Activated B cell treated with CpG ODN at 0.5 μM for 24 hours (primary cell): ENCODE measurements around the gene FAM209B. TPM values are rescaled to one million over a fixed set of nuclear protein-coding genes. Genes with fewer than 3 reads are reported as not detected.

Experiments used
- ATAC-seq: fragments of 200-7000 bp; cut with Tn5 transposase; one replicate; pipeline ENCODE4 v1.10.0; 2021; ENCODE audit warnings: low read depth, mild to moderate bottlenecking, moderate library complexity
- CTCF ChIA-PET: fragments of 350-600 bp; sonication (Branson Sonifier 250); formaldehyde crosslinking; loops from one replicate; lab custom pipeline; 2021; ENCODE audit warnings: antibody characterized with exemption; lab: Charles Lee
- POLR2A ChIA-PET: fragments of 350-600 bp; sonication (Branson Sonifier 250); formaldehyde crosslinking; loops from one replicate; lab custom pipeline; 2021; ENCODE audit warnings: antibody characterized with exemption; lab: Charles Lee
- DNase-seq: peaks from one replicate; pipeline ENCODE4 v3.0.0; 2022
- H3K27ac Mint-ChIP-seq: one replicate; pipeline ENCODE4 v1.8.0; 2020; ENCODE audit warnings: mixed read lengths
- H3K27me3 Mint-ChIP-seq: one replicate; pipeline ENCODE4 v1.8.0; 2021; ENCODE audit warnings: mixed read lengths
- H3K36me3 Mint-ChIP-seq: one replicate; pipeline ENCODE4 v1.8.0; 2021; ENCODE audit warnings: low read depth, mixed read lengths
- H3K4me1 Mint-ChIP-seq: one replicate; pipeline ENCODE4 v1.8.0; 2021; ENCODE audit warnings: mixed read lengths
- H3K4me3 Mint-ChIP-seq: one replicate; pipeline ENCODE4 v1.8.0; 2020; ENCODE audit warnings: mild to moderate bottlenecking, mixed read lengths
- H3K9me3 Mint-ChIP-seq: one replicate; pipeline ENCODE4 v1.8.0; 2020; ENCODE audit warnings: mixed read lengths
- intact Hi-C: fragments of 100-400 bp; cut with micrococcal nuclease; formaldehyde crosslinking; loops from one replicate; pipeline ENCODE4 v1.15.1; 2024
- total RNA-seq: library from RNA; stranded (reverse); gene quantifications from 2 replicates; pipeline ENCODE4 v1.2.3, GENCODE V29; 2022
- TF ChIP-seq, protein P1 (sequence below): fragments of 200-600 bp; IDR thresholded peaks from one replicate; pipeline ENCODE4 v1.8.0; 2022; ENCODE audit warnings: antibody characterized with exemption, mild to moderate bottlenecking

The FAM209B gene
- total RNA-seq, 1 donor from 2014 or later: 1.5 TPM

DNA sequence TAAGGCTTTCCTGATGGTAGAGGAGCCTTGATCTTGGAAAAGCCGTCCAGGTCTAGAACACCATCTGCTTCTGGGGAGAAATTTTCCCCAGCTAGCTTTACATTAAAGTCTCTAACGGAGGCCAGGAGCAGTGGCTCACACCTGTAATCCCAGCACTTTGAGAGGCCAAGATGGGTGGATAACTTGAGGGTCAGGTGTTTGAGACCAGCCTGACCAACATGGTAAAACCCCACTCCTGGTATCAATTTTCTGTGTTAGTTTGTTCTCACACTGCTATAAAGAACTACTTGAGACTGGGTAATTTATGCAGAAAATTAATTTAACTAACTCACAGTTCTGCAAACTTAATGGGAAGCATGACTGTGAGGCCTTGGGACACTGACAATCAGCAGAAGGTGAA is 37.8 kb downstream of the FAM209B start:
- no peaks in the 10 kb centered on the region for H3K4me1 Mint-ChIP-seq
- TF ChIP-seq, protein P1, sequence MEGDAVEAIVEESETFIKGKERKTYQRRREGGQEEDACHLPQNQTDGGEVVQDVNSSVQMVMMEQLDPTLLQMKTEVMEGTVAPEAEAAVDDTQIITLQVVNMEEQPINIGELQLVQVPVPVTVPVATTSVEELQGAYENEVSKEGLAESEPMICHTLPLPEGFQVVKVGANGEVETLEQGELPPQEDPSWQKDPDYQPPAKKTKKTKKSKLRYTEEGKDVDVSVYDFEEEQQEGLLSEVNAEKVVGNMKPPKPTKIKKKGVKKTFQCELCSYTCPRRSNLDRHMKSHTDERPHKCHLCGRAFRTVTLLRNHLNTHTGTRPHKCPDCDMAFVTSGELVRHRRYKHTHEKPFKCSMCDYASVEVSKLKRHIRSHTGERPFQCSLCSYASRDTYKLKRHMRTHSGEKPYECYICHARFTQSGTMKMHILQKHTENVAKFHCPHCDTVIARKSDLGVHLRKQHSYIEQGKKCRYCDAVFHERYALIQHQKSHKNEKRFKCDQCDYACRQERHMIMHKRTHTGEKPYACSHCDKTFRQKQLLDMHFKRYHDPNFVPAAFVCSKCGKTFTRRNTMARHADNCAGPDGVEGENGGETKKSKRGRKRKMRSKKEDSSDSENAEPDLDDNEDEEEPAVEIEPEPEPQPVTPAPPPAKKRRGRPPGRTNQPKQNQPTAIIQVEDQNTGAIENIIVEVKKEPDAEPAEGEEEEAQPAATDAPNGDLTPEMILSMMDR: no peak
- intact Hi-C loops: no loop called here
- ATAC-seq: no peak
- H3K36me3 Mint-ChIP-seq: no peaks in the 10 kb centered on the region
- H3K4me3 Mint-ChIP-seq: no peak overlapping the region
- DNase-seq: no peak
- ChIA-PET POLR2A (no interaction called here), CTCF (no interaction called here)
- no peaks in the 10 kb centered on the region for H3K9me3 Mint-ChIP-seq
- no peak overlapping the region for H3K27ac Mint-ChIP-seq
- peaks cover 16% of the 10 kb centered on the region for H3K27me3 Mint-ChIP-seq

DNA sequence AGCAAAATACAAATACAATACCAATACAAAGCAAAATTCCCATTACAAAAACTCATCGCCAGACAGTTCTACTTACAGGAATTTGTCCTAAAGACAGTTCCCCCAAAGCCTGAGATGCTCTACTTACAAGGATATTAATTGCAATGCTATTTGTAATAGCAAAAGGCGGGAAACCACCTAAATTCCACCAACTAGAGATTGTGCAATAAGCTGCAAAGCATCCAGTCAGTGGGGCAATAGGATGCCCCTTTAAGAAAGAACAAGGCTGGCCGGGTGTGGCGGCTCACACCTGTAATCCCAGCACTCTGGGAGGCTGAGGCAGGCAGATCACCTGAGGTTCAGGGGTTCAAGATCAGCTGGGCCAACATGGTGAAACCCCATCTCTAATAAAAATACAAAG is 39.1 kb downstream of the FAM209B start:
- intact Hi-C loops: no loop called here
- TF ChIP-seq, protein P1: no peak
- ATAC-seq: no peak
- Mint-ChIP-seq H3K4me3 (no peak overlapping the region), H3K4me1 (no peaks in the 10 kb centered on the region), H3K27me3 (peaks cover 16% of the 10 kb centered on the region), H3K27ac (no peak overlapping the region), H3K9me3 (no peaks in the 10 kb centered on the region), H3K36me3 (no peaks in the 10 kb centered on the region)
- CTCF ChIA-PET: no interaction called here
- no peak for DNase-seq
- POLR2A ChIA-PET: no interaction called here

GRCh38 chr20:56573986-56574385 is 40.9 kb downstream of the FAM209B start:
- POLR2A ChIA-PET: no interaction called here
- H3K4me1 Mint-ChIP-seq: no peaks in the 10 kb centered on the region
- H3K27ac Mint-ChIP-seq: no peak overlapping the region
- H3K9me3 Mint-ChIP-seq: no peaks in the 10 kb centered on the region
- ATAC-seq (no peak), DNase-seq (no peak)
- TF ChIP-seq, protein P1: no peak
- intact Hi-C loops: no loop called here
- H3K27me3 Mint-ChIP-seq: peaks cover 12% of the 10 kb centered on the region
- CTCF ChIA-PET: no interaction called here
- H3K4me3 Mint-ChIP-seq: no peak overlapping the region
- H3K36me3 Mint-ChIP-seq: no peaks in the 10 kb centered on the region

DNA sequence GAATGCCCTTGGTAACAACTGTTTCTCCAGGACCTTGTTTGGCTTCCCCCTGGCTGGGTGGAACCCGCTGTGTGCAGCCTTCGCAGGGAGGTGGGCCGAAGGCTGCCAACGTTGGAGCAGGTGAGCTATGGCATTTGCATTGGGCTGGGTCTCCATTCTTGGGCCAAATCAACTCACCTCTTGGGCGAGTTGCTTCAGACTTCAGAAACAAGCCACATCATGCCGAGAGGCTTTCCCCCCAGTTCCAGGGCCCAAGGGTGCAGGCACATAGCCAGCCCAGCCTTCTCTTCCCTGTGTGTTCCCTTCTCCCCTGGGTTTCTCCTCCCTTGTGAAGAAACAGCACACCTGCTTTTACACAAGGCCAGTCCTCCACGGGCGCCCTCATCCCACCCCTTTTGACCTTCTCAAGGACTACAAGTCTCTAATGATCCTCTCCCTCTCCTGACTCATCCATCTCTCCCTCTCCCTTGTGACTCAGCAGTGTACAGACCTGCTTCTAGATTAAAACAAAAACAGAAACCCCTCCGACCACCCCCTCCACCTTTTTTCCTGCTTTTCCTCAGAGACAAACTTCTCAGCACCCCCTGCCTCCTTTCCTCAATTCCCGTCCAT is 41.6 kb downstream of the FAM209B start:
- ATAC-seq: no peak
- no peaks in the 10 kb centered on the region for H3K36me3 Mint-ChIP-seq
- peaks cover 12% of the 10 kb centered on the region for H3K27me3 Mint-ChIP-seq
- TF ChIP-seq, protein P1: no peak
- CTCF ChIA-PET: no interaction called here
- intact Hi-C loops: no loop called here
- H3K27ac Mint-ChIP-seq: no peak overlapping the region
- H3K9me3 Mint-ChIP-seq: no peaks in the 10 kb centered on the region
- POLR2A ChIA-PET: no interaction called here
- DNase-seq: no peak
- H3K4me1 Mint-ChIP-seq: no peaks in the 10 kb centered on the region
- H3K4me3 Mint-ChIP-seq: no peak overlapping the region

DNA sequence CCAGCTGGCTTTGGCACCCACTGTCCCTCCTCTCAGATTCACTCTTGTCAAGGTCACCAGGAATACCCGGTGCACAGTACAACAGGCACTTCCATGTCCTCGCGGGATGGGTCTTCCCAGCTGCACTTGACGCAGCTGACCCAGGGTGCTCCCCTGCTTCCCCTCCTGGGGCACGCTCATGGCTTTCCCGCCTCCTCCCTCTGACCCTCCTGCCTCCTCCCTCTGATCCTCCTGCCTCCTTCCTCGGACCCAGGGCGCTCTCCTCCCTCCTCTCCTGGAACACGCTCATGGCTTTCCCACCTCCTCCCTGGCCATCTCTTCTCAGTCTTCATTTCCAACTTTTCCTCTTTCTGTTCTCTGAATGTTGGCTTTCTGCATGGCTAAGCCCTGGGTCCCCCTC is 42.1 kb downstream of the FAM209B start:
- peaks cover 9% of the 10 kb centered on the region for H3K27me3 Mint-ChIP-seq
- ChIA-PET CTCF (no interaction called here), POLR2A (no interaction called here)
- H3K4me3 Mint-ChIP-seq: no peak overlapping the region
- H3K4me1 Mint-ChIP-seq: no peaks in the 10 kb centered on the region
- intact Hi-C loops: no loop called here
- DNase-seq: no peak
- TF ChIP-seq, protein P1: no peak
- no peaks in the 10 kb centered on the region for H3K36me3 Mint-ChIP-seq
- no peak for ATAC-seq
- no peaks in the 10 kb centered on the region for H3K9me3 Mint-ChIP-seq
- no peak overlapping the region for H3K27ac Mint-ChIP-seq
